CD4-positive, CD25-positive, alpha-beta regulatory T cell (primary cell): ENCODE data around the gene RERE. TPM values are rescaled to one million over a fixed set of nuclear protein-coding genes. Genes with fewer than 3 reads are reported as not detected.

Source experiments
- ATAC-seq, 2 donors: fragments of 150-1000 bp; cut with Tn5 transposase; one replicate each; pipeline ENCODE4 v1.10.0; 2021; ENCODE audit warnings: low read depth in 2 of 2, moderate number of reproducible peaks in 2 of 2, moderate library complexity in 1 of 2
- DNase-seq, 3 donors: peaks; one replicate each; pipeline versions ENCODE4 v3.0.0 to v3.0.0-alpha.2; 2012 to 2022; ENCODE audit warnings: mixed read lengths in 1 of 3
- H3K27ac ChIP-seq: one replicate; pipeline ENCODE4 v1.7.0; 2013; ENCODE audit warnings: mild to moderate bottlenecking, low read length; ENCODE audit not compliant: insufficient read depth, poor library complexity, severe bottlenecking
- H3K27me3 ChIP-seq: one replicate; pipeline ENCODE4 v1.7.0; 2013; ENCODE audit warnings: low read length; ENCODE audit not compliant: control insufficient read depth, insufficient read depth
- H3K36me3 ChIP-seq: one replicate; pipeline ENCODE4 v1.7.0; 2013; ENCODE audit warnings: mild to moderate bottlenecking, low read length, moderate library complexity; ENCODE audit not compliant: control insufficient read depth, insufficient read depth
- H3K4me1 ChIP-seq: 2 replicates; pipeline ENCODE4 v1.7.0; 2013; ENCODE audit warnings: mild to moderate bottlenecking, low read length; ENCODE audit not compliant: insufficient read depth, control insufficient read depth, poor library complexity, severe bottlenecking
- H3K4me3 ChIP-seq: one replicate; pipeline ENCODE4 v1.7.0; 2013; ENCODE audit warnings: low read depth, mild to moderate bottlenecking, low read length, moderate library complexity
- H3K9me3 ChIP-seq, 2 experiments: 1 replicate in 1 of 2; 2 replicates in 1 of 2; pipeline ENCODE4 v1.7.0; 2013; ENCODE audit warnings: low read length in 2 of 2, mild to moderate bottlenecking in 1 of 2, moderate library complexity in 1 of 2; ENCODE audit not compliant: control insufficient read depth in 2 of 2
- H3K27ac Mint-ChIP-seq, 3 donors: one replicate each; pipeline ENCODE4 v1.8.0; 2020 to 2022; ENCODE audit warnings: mild to moderate bottlenecking in 3 of 3, mixed read lengths in 3 of 3, moderate library complexity in 2 of 3
- H3K27me3 Mint-ChIP-seq: one replicate; pipeline ENCODE4 v1.8.0; 2022; ENCODE audit warnings: mild to moderate bottlenecking, mixed read lengths
- H3K36me3 Mint-ChIP-seq: one replicate; pipeline ENCODE4 v1.8.0; 2020; ENCODE audit warnings: mixed read lengths
- H3K4me1 Mint-ChIP-seq, 4 donors: one replicate each; pipeline ENCODE4 v1.8.0; 2020 to 2022; ENCODE audit warnings: mixed read lengths in 4 of 4, mild to moderate bottlenecking in 1 of 4
- H3K4me3 Mint-ChIP-seq, 4 donors: one replicate each; pipeline ENCODE4 v1.8.0; 2020 to 2022; ENCODE audit warnings: mild to moderate bottlenecking in 4 of 4, mixed read lengths in 4 of 4, moderate library complexity in 3 of 4
- H3K9me3 Mint-ChIP-seq, 7 donors: one replicate each; pipeline ENCODE4 v1.8.0; 2020 to 2022; ENCODE audit warnings: mixed read lengths in 7 of 7, mild to moderate bottlenecking in 3 of 7, moderate library complexity in 2 of 7
- polyA plus RNA-seq, 4 donors: library from polyadenylated mRNA; unstranded; fragments of 300-500 nt; fragmentation: Illumina TruSeq; gene quantifications; one replicate each; pipeline ENCODE4 v1.2.3, GENCODE V29; 2021
- total RNA-seq: library from RNA; stranded (reverse); gene quantifications from one replicate; pipeline ENCODE4 v1.2.3, GENCODE V29; 2022

Gene RERE
- total and polyA plus RNA-seq, 5 donors from 2014 or later: 3.1 to 127 (median 5.7) TPM

DNA sequence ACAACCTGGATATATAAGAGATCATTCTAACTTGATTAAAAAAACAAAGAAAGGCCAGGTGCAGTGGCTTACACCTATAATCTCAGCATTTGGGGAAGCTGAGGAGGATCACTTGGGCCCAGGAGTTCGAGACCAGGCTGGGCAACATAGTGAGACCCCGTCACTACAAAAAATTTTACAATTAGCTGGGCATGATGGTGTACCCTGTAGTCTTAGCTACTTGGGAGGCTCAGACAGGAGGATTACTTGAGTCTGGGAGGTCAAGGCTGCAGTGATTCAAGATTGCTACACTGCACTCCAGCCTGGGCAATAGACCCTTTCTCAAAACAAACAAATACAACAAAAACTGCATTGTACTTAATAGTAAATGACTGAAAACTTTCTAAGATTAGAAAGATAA is 330.2 kb downstream of the RERE start:
- Histone ChIP-seq H3K4me1 (no peaks in the 10 kb centered on the region), H3K9me3 (no peaks in the 10 kb centered on the region), H3K27me3 (no peaks in the 10 kb centered on the region), H3K4me3 (no peak overlapping the region), H3K36me3 (no peaks in the 10 kb centered on the region), H3K27ac (no peak overlapping the region)
- no peaks in the 10 kb centered on the region for H3K9me3 Mint-ChIP-seq
- H3K4me1 Mint-ChIP-seq: peaks cover 14 to 19% (median 16%) of the 10 kb centered on the region in 4 donors
- no peak for DNase-seq
- ATAC-seq: no peak
- H3K4me3 Mint-ChIP-seq: no peak overlapping the region
- H3K27me3 Mint-ChIP-seq: no peaks in the 10 kb centered on the region
- peak overlapping the region in 2 of 3 donors; percentile 8 to 38 for H3K27ac Mint-ChIP-seq
- peaks cover 29% of the 10 kb centered on the region for H3K36me3 Mint-ChIP-seq

DNA sequence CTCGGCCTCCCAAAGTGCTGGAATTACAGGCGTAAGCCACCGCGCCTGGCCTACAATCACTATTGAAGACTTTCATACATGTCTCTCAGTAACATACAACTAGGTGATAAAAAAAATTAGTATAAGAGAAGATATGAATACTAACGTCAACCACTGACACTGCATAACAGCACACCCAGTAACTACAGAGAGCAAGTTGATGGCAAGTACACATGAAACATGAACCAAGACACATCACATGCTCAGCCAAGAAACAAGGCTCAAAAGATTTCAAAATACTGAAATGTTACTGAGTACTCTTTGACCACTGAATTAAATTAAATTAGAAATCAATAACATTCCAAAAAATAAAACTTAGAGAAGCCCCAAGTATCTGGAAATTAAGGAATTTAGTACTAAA is 331.4 kb downstream of the RERE start:
- ATAC-seq (no peak), DNase-seq (no peak)
- H3K36me3 ChIP-seq: no peaks in the 10 kb centered on the region
- H3K36me3 Mint-ChIP-seq: peaks cover 21% of the 10 kb centered on the region
- no peak overlapping the region for H3K4me3 Mint-ChIP-seq
- peaks cover 10 to 15% (median 13%) of the 10 kb centered on the region in 4 donors for H3K4me1 Mint-ChIP-seq
- no peaks in the 10 kb centered on the region for H3K4me1 ChIP-seq
- no peak overlapping the region for H3K27ac ChIP-seq
- no peaks in the 10 kb centered on the region for H3K27me3 Mint-ChIP-seq
- no peak overlapping the region for H3K27ac Mint-ChIP-seq
- H3K9me3 ChIP-seq: no peaks in the 10 kb centered on the region
- H3K27me3 ChIP-seq: no peaks in the 10 kb centered on the region
- H3K9me3 Mint-ChIP-seq: no peaks in the 10 kb centered on the region
- no peak overlapping the region for H3K4me3 ChIP-seq

DNA sequence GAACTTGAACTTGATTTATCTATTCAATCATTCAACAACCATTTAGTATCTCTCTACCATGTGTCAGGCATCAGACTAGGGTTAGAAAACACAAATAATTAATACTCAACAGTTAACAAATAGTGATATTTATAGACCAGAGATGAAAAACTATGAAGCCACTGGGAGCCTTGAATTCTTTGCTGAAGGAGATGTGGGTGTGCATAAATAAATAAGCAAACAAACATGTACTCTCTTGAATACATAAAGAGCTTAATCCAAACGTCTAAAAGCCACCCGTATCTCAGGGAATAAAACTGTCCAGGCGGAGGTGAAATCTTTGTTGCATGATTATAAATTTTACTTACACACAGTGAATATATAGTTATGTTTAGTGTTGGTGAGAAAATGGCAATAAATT is 333.9 kb downstream of the RERE start:
- Histone ChIP-seq H3K27ac (no peak overlapping the region), H3K4me3 (no peak overlapping the region), H3K9me3 (no peaks in the 10 kb centered on the region), H3K27me3 (no peaks in the 10 kb centered on the region), H3K36me3 (no peaks in the 10 kb centered on the region), H3K4me1 (no peaks in the 10 kb centered on the region)
- Mint-ChIP-seq H3K27ac (no peak overlapping the region), H3K36me3 (peaks cover 21% of the 10 kb centered on the region), H3K9me3 (no peaks in the 10 kb centered on the region), H3K4me3 (no peak overlapping the region), H3K27me3 (no peaks in the 10 kb centered on the region), H3K4me1 (peaks cover 11 to 20% (median 12%) of the 10 kb centered on the region in 4 donors)
- DNase-seq (no peak), ATAC-seq (no peak)

DNA sequence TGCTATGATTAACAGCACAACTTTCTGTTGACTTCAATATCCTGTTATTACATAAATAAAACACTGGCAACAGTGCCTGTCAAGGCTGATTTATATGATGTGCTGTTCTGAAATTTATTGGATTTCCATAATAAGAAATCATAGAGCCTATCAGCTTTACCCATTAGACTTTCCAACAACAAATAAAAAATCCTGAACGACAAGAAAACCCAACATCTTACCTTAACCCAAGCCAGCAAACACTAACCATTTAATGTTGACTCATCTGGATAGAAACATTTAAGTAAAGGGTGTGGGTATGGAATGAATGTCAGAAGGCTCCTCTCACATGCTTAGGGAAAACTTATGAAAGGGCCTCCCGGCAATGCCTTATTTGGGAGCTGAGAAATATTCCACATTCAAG is 334.5 kb downstream of the RERE start:
- H3K27ac Mint-ChIP-seq: no peak overlapping the region
- no peaks in the 10 kb centered on the region for H3K9me3 ChIP-seq
- no peak overlapping the region for H3K4me3 Mint-ChIP-seq
- ATAC-seq: no peak
- H3K36me3 Mint-ChIP-seq: peaks cover 21% of the 10 kb centered on the region
- H3K27me3 Mint-ChIP-seq: no peaks in the 10 kb centered on the region
- H3K9me3 Mint-ChIP-seq: no peaks in the 10 kb centered on the region
- DNase-seq: no peak
- H3K4me3 ChIP-seq: no peak overlapping the region
- peaks cover 9 to 22% (median 15%) of the 10 kb centered on the region in 4 donors for H3K4me1 Mint-ChIP-seq
- no peaks in the 10 kb centered on the region for H3K27me3 ChIP-seq
- H3K36me3 ChIP-seq: no peaks in the 10 kb centered on the region
- no peak overlapping the region for H3K27ac ChIP-seq
- H3K4me1 ChIP-seq: no peaks in the 10 kb centered on the region

DNA sequence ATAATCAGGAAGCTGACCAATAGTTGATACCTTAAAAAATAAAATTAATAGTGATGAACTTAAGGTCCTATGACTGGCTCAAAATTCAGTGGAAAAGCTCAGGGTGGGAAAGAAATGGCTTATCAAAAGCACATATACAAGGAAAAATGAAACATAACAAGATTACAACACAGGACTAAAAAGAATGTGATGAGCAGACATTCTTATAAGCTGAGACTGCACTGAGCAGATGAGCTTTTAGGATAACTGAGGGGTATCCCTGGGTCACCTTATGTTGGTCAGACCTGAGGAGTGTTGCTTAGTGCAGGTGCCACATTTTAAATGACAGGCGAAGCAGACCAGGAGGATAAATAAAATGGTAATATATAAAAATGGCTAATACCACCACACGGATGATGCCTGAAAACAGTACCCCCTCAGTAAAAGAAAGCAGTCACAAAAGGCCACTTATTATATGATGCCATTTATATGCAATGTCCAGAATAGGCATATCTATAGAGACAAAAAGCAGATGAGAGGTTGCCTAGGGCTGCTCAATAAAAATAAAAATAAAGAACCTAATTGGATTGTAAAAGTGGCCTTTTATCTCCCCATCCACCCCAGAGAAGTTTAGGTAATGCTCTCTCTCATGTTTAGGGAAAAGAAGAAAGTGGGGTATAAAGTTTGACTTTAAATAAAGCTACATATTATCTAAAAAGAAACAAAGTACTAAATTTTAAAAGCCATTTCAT is 335.6 kb downstream of the RERE start:
- H3K4me3 Mint-ChIP-seq: no peak overlapping the region
- Histone ChIP-seq H3K4me1 (no peaks in the 10 kb centered on the region), H3K27ac (no peak overlapping the region), H3K4me3 (no peak overlapping the region), H3K9me3 (no peaks in the 10 kb centered on the region), H3K36me3 (no peaks in the 10 kb centered on the region), H3K27me3 (no peaks in the 10 kb centered on the region)
- ATAC-seq (no peak), DNase-seq (no peak)
- H3K27ac Mint-ChIP-seq: peak overlapping the region in 1 of 3 donors; percentile 76
- no peaks in the 10 kb centered on the region for H3K9me3 Mint-ChIP-seq
- peaks cover 20 to 33% (median 24%) of the 10 kb centered on the region in 4 donors for H3K4me1 Mint-ChIP-seq
- H3K36me3 Mint-ChIP-seq: peaks cover 18% of the 10 kb centered on the region
- H3K27me3 Mint-ChIP-seq: no peaks in the 10 kb centered on the region

DNA sequence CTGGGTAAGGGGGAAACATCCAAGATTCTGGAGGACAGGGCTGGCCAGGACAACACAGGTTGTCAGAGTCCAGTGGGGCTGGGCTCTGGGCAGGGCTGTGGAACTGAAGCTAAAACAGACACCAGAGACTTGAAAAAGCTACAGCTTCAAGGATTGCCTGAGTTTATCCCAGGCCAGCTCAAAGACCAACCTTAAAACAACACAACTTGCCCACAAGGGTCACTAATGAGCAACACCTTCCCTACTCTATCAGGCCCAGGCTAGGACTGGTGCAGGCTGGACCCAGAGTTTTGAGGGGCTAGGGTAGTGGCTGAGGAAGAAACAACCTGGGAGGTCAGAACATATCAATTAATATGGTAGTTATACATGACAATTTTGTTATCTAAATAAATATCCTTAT is 338.9 kb downstream of the RERE start:
- no peak overlapping the region for H3K4me3 Mint-ChIP-seq
- peaks cover 19% of the 10 kb centered on the region for H3K36me3 Mint-ChIP-seq
- ATAC-seq (no peak), DNase-seq (no peak)
- H3K4me1 ChIP-seq: peaks cover 5% of the 10 kb centered on the region
- H3K9me3 ChIP-seq: no peaks in the 10 kb centered on the region
- no peaks in the 10 kb centered on the region for H3K27me3 Mint-ChIP-seq
- peaks cover 18 to 37% (median 25%) of the 10 kb centered on the region in 4 donors for H3K4me1 Mint-ChIP-seq
- no peak overlapping the region for H3K27ac ChIP-seq
- H3K36me3 ChIP-seq: no peaks in the 10 kb centered on the region
- no peaks in the 10 kb centered on the region for H3K27me3 ChIP-seq
- H3K4me3 ChIP-seq: no peak overlapping the region
- H3K9me3 Mint-ChIP-seq: no peaks in the 10 kb centered on the region
- H3K27ac Mint-ChIP-seq: peak overlapping the region in 1 of 3 donors; percentile 31

DNA sequence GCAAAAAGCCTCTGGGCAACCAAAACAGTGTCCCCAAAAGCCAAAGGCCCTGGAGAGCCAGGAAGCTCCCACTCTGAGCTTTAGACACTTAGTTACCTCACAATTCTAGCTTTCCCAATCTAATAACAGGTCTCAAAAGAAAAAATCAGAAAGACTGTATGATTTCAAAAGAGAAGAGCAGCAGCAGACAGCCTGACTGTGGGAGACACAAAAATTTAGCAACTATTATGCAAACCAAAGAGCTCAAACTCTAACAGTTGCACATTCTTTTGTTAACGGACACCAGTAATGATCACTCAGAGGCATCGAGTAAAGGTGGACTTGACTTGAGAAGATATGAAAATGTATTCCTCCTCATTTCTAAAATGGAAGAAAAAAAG is 339.5 kb downstream of the RERE start:
- H3K9me3 ChIP-seq: no peaks in the 10 kb centered on the region
- H3K4me1 ChIP-seq: peaks cover 11% of the 10 kb centered on the region
- H3K27ac Mint-ChIP-seq: peak overlapping the region in 2 of 3 donors; percentile 31 to 76
- peaks cover 16% of the 10 kb centered on the region for H3K36me3 Mint-ChIP-seq
- H3K4me3 ChIP-seq: no peak overlapping the region
- no peak overlapping the region for H3K4me3 Mint-ChIP-seq
- DNase-seq (no peak), ATAC-seq (no peak)
- H3K27me3 ChIP-seq: no peaks in the 10 kb centered on the region
- H3K27me3 Mint-ChIP-seq: no peaks in the 10 kb centered on the region
- H3K36me3 ChIP-seq: no peaks in the 10 kb centered on the region
- no peak overlapping the region for H3K27ac ChIP-seq
- H3K4me1 Mint-ChIP-seq: peaks cover 22 to 42% (median 30%) of the 10 kb centered on the region in 4 donors
- H3K9me3 Mint-ChIP-seq: no peaks in the 10 kb centered on the region
